K562 (cell line): Measurements from ENCODE around the gene FBXO22. TPM values are rescaled to one million over a fixed set of nuclear protein-coding genes. Genes with fewer than 3 reads are reported as not detected.

Experiments
- ATAC-seq: fragments of 200-7000 bp; cut with Tn5 transposase; 3 replicates; pipeline ENCODE4 v1.9.1; 2020; ENCODE audit warnings: moderate library complexity
- BruUV-seq: library from RNA; stranded (reverse); fragments of 400-500 nt; replicated peaks from 2 replicates; lab custom pipeline; 2021; lab: Mats Ljungman, UMichigan
- CTCF ChIA-PET: fragments of 300-600 bp; formaldehyde crosslinking; extraction: SDS; loops from one replicate; lab custom pipeline; 2021; ENCODE audit warnings: low intra/inter-chr PET ratio; lab: Yijun Ruan, JAX
- POLR2A ChIA-PET: fragments of 300-600, 350-650 bp; sonication (Branson Sonifier 250); formaldehyde crosslinking; extraction: SDS; loops from one replicate; lab custom pipeline; 2021; ENCODE audit warnings: antibody characterized with exemption, inconsistent platforms; lab: Yijun Ruan, JAX
- DNase-seq, 4 experiments: peaks; one replicate each; pipeline versions ENCODE4 v3.0.0 to v3.0.0-alpha.2; 2011 to 2018; ENCODE audit warnings: low spot score in 3 of 4, mixed read lengths in 3 of 4; ENCODE audit errors: extremely low read depth in 1 of 4
- FAIRE-seq: peaks from 2 replicates; lab custom pipeline; 2011; peaks lifted over from hg19 to GRCh38; lab: Jason Lieb, UNC
- H2AFZ ChIP-seq: 2 replicates; pipeline ENCODE4 v1.6.0; 2011; ENCODE audit warnings: low read depth, low read length, control low read depth, inconsistent platforms
- H3K27ac ChIP-seq: fragments of 200-600 bp; 3 replicates; pipeline ENCODE4 v1.8.0; 2011; ENCODE audit warnings: low read depth, mild to moderate bottlenecking, control low read depth, inconsistent platforms, low read length, moderate library complexity, mixed read lengths; ENCODE audit errors: extremely low read depth
- H3K27me3 ChIP-seq, 2 experiments: fragments of 300-600 bp in 1 of 2; 2 replicates in 1 of 2; 3 replicates in 1 of 2; pipeline versions ENCODE4 v1.6.0 to v1.8.0; 2011; ENCODE audit warnings: inconsistent platforms in 2 of 2, low read length in 2 of 2, mild to moderate bottlenecking in 1 of 2, mixed read lengths in 1 of 2, moderate library complexity in 1 of 2; ENCODE audit not compliant: control insufficient read depth in 2 of 2, insufficient read depth in 2 of 2
- H3K36me3 ChIP-seq: fragments of 300-600 bp; 3 replicates; pipeline ENCODE4 v1.8.0; 2011; ENCODE audit warnings: mild to moderate bottlenecking, low read length, inconsistent platforms; ENCODE audit not compliant: control insufficient read depth, insufficient read depth
- H3K4me1 ChIP-seq, 2 experiments: fragments of 200-600 bp in 1 of 2; replicated peaks in 1 of 2; 2 replicates in 1 of 2; 3 replicates in 1 of 2; pipeline versions ENCODE4 v1.5.1 to v1.8.0; 2011; ENCODE audit warnings: inconsistent platforms in 2 of 2, low read length in 2 of 2, mild to moderate bottlenecking in 1 of 2, mixed read lengths in 1 of 2, moderate library complexity in 1 of 2; ENCODE audit not compliant: control insufficient read depth in 2 of 2, insufficient read depth in 2 of 2
- H3K4me2 ChIP-seq: 2 replicates; pipeline ENCODE4 v1.6.1; 2011; ENCODE audit warnings: low read length, control low read depth, inconsistent platforms, mixed read lengths; ENCODE audit not compliant: insufficient read depth
- H3K4me3 ChIP-seq: fragments of 200-600 bp; sonication (generic), shearing (Covaris generic); 2 replicates; pipeline ENCODE4 v1.5.1; 2016; ENCODE audit warnings: control low read depth, inconsistent platforms
- H3K79me2 ChIP-seq: fragments of 200-600 bp; 3 replicates; pipeline ENCODE4 v1.8.0; 2011; ENCODE audit warnings: low read length, inconsistent platforms; ENCODE audit not compliant: control insufficient read depth, insufficient read depth
- H3K9ac ChIP-seq, 2 experiments: 2 replicates each; pipeline versions ENCODE4 v1.6.0 to v1.6.1; 2011; ENCODE audit warnings: low read depth in 2 of 2, low read length in 2 of 2, control low read depth in 1 of 2, inconsistent platforms in 1 of 2, mild to moderate bottlenecking in 1 of 2, mixed read lengths in 1 of 2; ENCODE audit not compliant: insufficient read depth in 1 of 2
- H3K9me1 ChIP-seq: one replicate; pipeline ENCODE4 v1.6.0; 2011; ENCODE audit warnings: inconsistent platforms, mild to moderate bottlenecking, low read length, moderate library complexity; ENCODE audit not compliant: control insufficient read depth, insufficient read depth
- H3K9me3 ChIP-seq: replicated peaks from 2 replicates; pipeline ENCODE4 v1.5.1; 2011; ENCODE audit warnings: low read depth, low read length, inconsistent platforms; ENCODE audit not compliant: control insufficient read depth, insufficient read depth
- H4K20me1 ChIP-seq: replicated peaks from 2 replicates; pipeline ENCODE4 v1.6.1; 2011; ENCODE audit warnings: low read length, inconsistent platforms, mixed read lengths; ENCODE audit not compliant: control insufficient read depth, insufficient read depth
- BCOR ChIP-seq: fragments of 450-650 bp; IDR thresholded peaks from 2 replicates; pipeline ENCODE4 v1.6.1; 2016
- BHLHE40 ChIP-seq: IDR thresholded peaks from 2 replicates; pipeline ENCODE4 v1.6.1; 2011; ENCODE audit warnings: low read length, improper control_type of control experiment
- CHCHD3 ChIP-seq: fragments of 250-450 bp; sonication (Bioruptor Pico); IDR thresholded peaks from 2 replicates; pipeline ENCODE4 v2.1.2; 2022; ENCODE audit warnings: mild to moderate bottlenecking
- COPS2 ChIP-seq: fragments of 450-650 bp; conservative IDR thresholded peaks from 2 replicates; pipeline ENCODE4 v1.6.1; 2016; ENCODE audit warnings: mild to moderate bottlenecking, moderate library complexity
- DPF2 ChIP-seq: fragments of 450-650 bp; IDR thresholded peaks from 2 replicates; pipeline ENCODE4 v1.6.1; 2016
- ELF4 ChIP-seq: fragments of 450-650 bp; formaldehyde crosslinking; IDR thresholded peaks from 2 replicates; pipeline ENCODE4 v1.4.0; 2022; ENCODE audit warnings: missing genetic modification characterization
- ETS2 ChIP-seq: IDR thresholded peaks from 2 replicates; pipeline ENCODE4 v1.6.1; 2016; ENCODE audit warnings: borderline replicate concordance, missing genetic modification characterization, mild to moderate bottlenecking, moderate library complexity, missing compliant biosample characterization; ENCODE audit not compliant: poor library complexity, severe bottlenecking
- IFI16 ChIP-seq: fragments of 250-450 bp; sonication (Bioruptor Pico); IDR thresholded peaks from 2 replicates; pipeline ENCODE4 v2.1.2; 2022; ENCODE audit warnings: mild to moderate bottlenecking, inconsistent platforms
- KDM1A ChIP-seq, 2 experiments: fragments of 450-650 bp; IDR thresholded peaks; 2 replicates each; pipeline ENCODE4 v1.6.1; 2016; ENCODE audit warnings: mild to moderate bottlenecking in 2 of 2
- MEF2A ChIP-seq: IDR thresholded peaks from 2 replicates; pipeline ENCODE4 v1.6.1; 2011; ENCODE audit warnings: low read depth, mild to moderate bottlenecking, low read length, moderate library complexity; ENCODE audit not compliant: control insufficient read depth
- PML ChIP-seq: IDR thresholded peaks from 2 replicates; pipeline ENCODE4 v1.6.1; 2012; ENCODE audit warnings: low read length, inconsistent platforms
- POLR2B ChIP-seq: fragments of 450-650 bp; IDR thresholded peaks from 2 replicates; pipeline ENCODE4 v1.6.1; 2018; ENCODE audit warnings: low read depth; ENCODE audit not compliant: partially characterized antibody
- SIN3A ChIP-seq, 2 experiments: fragments of 150-350 bp in 1 of 2; IDR thresholded peaks; 2 replicates each; pipeline ENCODE4 v1.6.1; 2011 to 2016; ENCODE audit warnings: borderline replicate concordance in 2 of 2, low read depth in 2 of 2, low read length in 2 of 2, mild to moderate bottlenecking in 2 of 2, moderate library complexity in 2 of 2; ENCODE audit not compliant: control insufficient read depth in 1 of 2
- SMAD4 ChIP-seq: fragments of 250-450 bp; sonication (Bioruptor Pico); conservative IDR thresholded peaks from 2 replicates; pipeline ENCODE4 v1.8.0; 2021; ENCODE audit warnings: inconsistent platforms, mild to moderate bottlenecking, moderate library complexity
- SMARCE1 ChIP-seq: fragments of 450-650 bp; IDR thresholded peaks from 2 replicates; pipeline ENCODE4 v1.7.1; 2016; ENCODE audit warnings: mild to moderate bottlenecking
- SRSF7 ChIP-seq: fragments of 200-400 bp; formaldehyde crosslinking; optimal IDR thresholded peaks from 2 replicates; pipeline ENCODE3; 2017; ENCODE audit warnings: mild to moderate bottlenecking, low read depth, low read length
- TAL1 ChIP-seq: fragments of 450-650 bp; IDR thresholded peaks from 2 replicates; pipeline ENCODE4 v1.6.1; 2016; ENCODE audit warnings: mild to moderate bottlenecking
- ZNF551 ChIP-seq: fragments of 250-450 bp; sonication (Bioruptor Pico); IDR thresholded peaks from 2 replicates; pipeline ENCODE4 v1.5.0; 2021; ENCODE audit warnings: mild to moderate bottlenecking, moderate library complexity
- WGBS: fragments of 100-300 bp; shearing (Covaris generic); methylation state at CpG from one replicate; pipeline ENCODE4 v1.1.6; 2016; ENCODE audit warnings: low coverage, mixed read lengths; ENCODE audit not compliant: insufficient coverage; ENCODE audit errors: missing lambda C conversion rate; 5-methylcytosine and 5-hydroxymethylcytosine counted together
- in situ Hi-C: fragments of 300-500 bp; cut with MboI; formaldehyde crosslinking; loops from 4 replicates; pipeline ENCODE4 v1.15.0; 2018; ENCODE audit warnings: inconsistent platforms, mixed read lengths
- intact Hi-C: fragments of 100-400 bp; cut with micrococcal nuclease; formaldehyde crosslinking; loops from 2 replicates; pipeline ENCODE4 v1.14.2; 2022
- polyA plus RNA-seq, 8 experiments: library from polyadenylated mRNA; depleted of rRNA in 4 of 8; stranded (reverse) in 5 of 8; unstranded in 3 of 8; fragments of >200 nt; fragmentation: Nextera tagmentation in 2 of 8; fragmentation: Illumina TruSeq in 1 of 8; extraction: Ambion mirVana in 2 of 8; extraction: Trizol in 1 of 8; gene quantifications; 2 replicates each; pipeline versions ENCODE4 v1.2.1 to v1.2.3, GENCODE V29; 2011 to 2014; ENCODE audit warnings: inconsistent platforms in 1 of 8, missing spikeins in 1 of 8
- total RNA-seq, 7 experiments: library from RNA; depleted of rRNA in 6 of 7; stranded (reverse); fragments of >200 nt in 6 of 7; fragmentation: Illumina TruSeq in 2 of 7; extraction: Trizol in 2 of 7; gene quantifications; 2 replicates each; pipeline versions ENCODE4 v1.2.1 to v1.2.3, GENCODE V29; 2011 to 2021; ENCODE audit warnings: low replicate concordance in 1 of 7
- TF ChIP-seq, protein P1 (sequence below): sonication (generic); formaldehyde crosslinking; IDR thresholded peaks from 2 replicates; pipeline ENCODE4 v1.8.1; 2023; ENCODE audit warnings: mild to moderate bottlenecking, missing genetic modification reagents
- TF ChIP-seq, protein P2 (sequence below), 2 experiments: IDR thresholded peaks; 2 replicates each; pipeline ENCODE4 v1.6.1; 2011; ENCODE audit warnings: borderline replicate concordance in 1 of 2, control low read depth in 1 of 2, low read depth in 1 of 2, low read length in 1 of 2, mild to moderate bottlenecking in 1 of 2, mixed read lengths in 1 of 2, moderate library complexity in 1 of 2; ENCODE audit not compliant: insufficient read depth in 1 of 2, insufficient read length in 1 of 2, poor library complexity in 1 of 2, severe bottlenecking in 1 of 2; ENCODE audit errors: extremely low read depth in 1 of 2
- TF ChIP-seq, protein P3 (sequence below): sonication (generic); formaldehyde crosslinking; IDR thresholded peaks from 2 replicates; pipeline ENCODE4 v1.8.0; 2022; ENCODE audit warnings: mild to moderate bottlenecking, missing genetic modification reagents

The FBXO22 gene
- total and polyA plus RNA-seq, 9 of the 15 experiments (the other 6 are each of a cell fraction or from before 2014, with no cell fraction given): 24.4 to 99.4 (median 66.5) TPM

DNA sequence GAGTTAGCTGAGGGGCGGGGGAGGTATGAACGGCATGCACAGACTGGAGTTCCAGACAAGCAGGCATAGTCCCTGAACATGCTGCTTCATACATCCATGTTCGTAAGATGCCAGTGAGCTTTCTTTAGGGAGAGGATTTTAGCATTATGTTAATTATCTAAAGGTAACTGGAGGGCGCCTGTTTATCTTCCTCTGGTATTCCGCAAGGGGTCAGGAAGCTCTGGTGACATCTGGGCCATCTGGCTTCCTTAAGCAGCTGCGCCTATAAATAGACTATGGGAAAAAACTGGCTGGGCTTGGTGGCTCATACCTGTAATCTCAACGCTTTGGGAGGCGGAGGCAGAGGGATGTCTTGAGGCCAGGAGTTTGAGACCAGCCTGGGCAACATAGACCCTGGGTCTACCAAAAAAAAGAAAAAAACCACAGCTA lies 1.5 kb upstream of the FBXO22 start:
- POLR2A ChIA-PET: interaction anchor here (0.5 to 1.8 kb wide), 7 partner anchors 8 to 58 kb away, joined by 3 to 6 read pairs (median 4); partner anchors contain the start of gene UBE2Q2
- no peak overlapping the region for H3K4me3 ChIP-seq
- H2AFZ ChIP-seq: no peak overlapping the region
- peaks cover 19 to 32% of the 10 kb centered on the region in 2 experiments for H3K4me1 ChIP-seq
- H3K9me3 ChIP-seq: no peaks in the 10 kb centered on the region
- H3K9me1 ChIP-seq: no peaks in the 10 kb centered on the region
- H3K36me3 ChIP-seq: peaks cover 53% of the 10 kb centered on the region
- FAIRE-seq: peak; percentile 64
- peak; percentile 31 for ATAC-seq
- no peak overlapping the region; a peak in 2 of 4 replicates for H3K9ac ChIP-seq
- H4K20me1 ChIP-seq: no peaks in the 10 kb centered on the region
- WGBS: 3% methylated on average over 8 of the region's 8 CpGs
- in situ Hi-C loops: no loop called here
- CTCF ChIA-PET: no interaction called here
- intact Hi-C loops: loop anchor here (2.0 to 5.0 kb wide), 2 partner anchors 59 to 90 kb away; partner anchors contain the start of gene UBE2Q2
- BruUV-seq: no TSS peak
- H3K27me3 ChIP-seq: no peaks in the 10 kb centered on the region
- peaks cover 33% of the 10 kb centered on the region for H3K79me2 ChIP-seq
- DNase-seq: peak in 2 of 4 experiments; percentile 53 to 86
- H3K27ac ChIP-seq: peak overlapping the region; percentile 91; the same call in 2 of the 3 replicates
- H3K4me2 ChIP-seq: peak overlapping the region; percentile 13; the same call in 1 of the 2 replicates
- TF ChIP-seq PML (peak; percentile 63), TAL1 (peak; percentile 71), SRSF7 (no peak), COPS2 (no peak), ETS2 (tag) (no peak), ZNF551 (no peak), SIN3A (IDR thresholded peaks at IDR 0.05; ENCODE audit: borderline replicate concordance in 2 of 2, control insufficient read depth in 1 of 2, low read depth in 2 of 2, low read length in 2 of 2) (peak; percentile 40 to 45; a peak in 2 of 4 replicates), SMARCE1 (peak; percentile 32; the same call in 1 of the 2 replicates), DPF2 (peak; percentile 72), SMAD4 (CRISPR knock-in tag) (peak; percentile 87), ELF4 (CRISPR knock-in tag) (peak; percentile 35; the same call in 1 of the 2 replicates), CHCHD3 (CRISPR knock-in tag) (no peak), MEF2A (peak; percentile 99), POLR2B (no peak), IFI16 (CRISPR knock-in tag) (no peak), BCOR (0 out of 2 replicates have a peak, but pooled peaks have one; percentile 9), KDM1A (IDR thresholded peaks at IDR 0.05) (peak; percentile 52 to 61; a peak in 2 of 4 replicates), BHLHE40 (no peak)
- TF ChIP-seq, protein P1, sequence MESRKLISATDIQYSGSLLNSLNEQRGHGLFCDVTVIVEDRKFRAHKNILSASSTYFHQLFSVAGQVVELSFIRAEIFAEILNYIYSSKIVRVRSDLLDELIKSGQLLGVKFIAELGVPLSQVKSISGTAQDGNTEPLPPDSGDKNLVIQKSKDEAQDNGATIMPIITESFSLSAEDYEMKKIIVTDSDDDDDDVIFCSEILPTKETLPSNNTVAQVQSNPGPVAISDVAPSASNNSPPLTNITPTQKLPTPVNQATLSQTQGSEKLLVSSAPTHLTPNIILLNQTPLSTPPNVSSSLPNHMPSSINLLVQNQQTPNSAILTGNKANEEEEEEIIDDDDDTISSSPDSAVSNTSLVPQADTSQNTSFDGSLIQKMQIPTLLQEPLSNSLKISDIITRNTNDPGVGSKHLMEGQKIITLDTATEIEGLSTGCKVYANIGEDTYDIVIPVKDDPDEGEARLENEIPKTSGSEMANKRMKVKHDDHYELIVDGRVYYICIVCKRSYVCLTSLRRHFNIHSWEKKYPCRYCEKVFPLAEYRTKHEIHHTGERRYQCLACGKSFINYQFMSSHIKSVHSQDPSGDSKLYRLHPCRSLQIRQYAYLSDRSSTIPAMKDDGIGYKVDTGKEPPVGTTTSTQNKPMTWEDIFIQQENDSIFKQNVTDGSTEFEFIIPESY: no peak
- TF ChIP-seq, protein P2, sequence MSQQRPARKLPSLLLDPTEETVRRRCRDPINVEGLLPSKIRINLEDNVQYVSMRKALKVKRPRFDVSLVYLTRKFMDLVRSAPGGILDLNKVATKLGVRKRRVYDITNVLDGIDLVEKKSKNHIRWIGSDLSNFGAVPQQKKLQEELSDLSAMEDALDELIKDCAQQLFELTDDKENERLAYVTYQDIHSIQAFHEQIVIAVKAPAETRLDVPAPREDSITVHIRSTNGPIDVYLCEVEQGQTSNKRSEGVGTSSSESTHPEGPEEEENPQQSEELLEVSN (IDR thresholded peaks at IDR 0.05; ENCODE audit: borderline replicate concordance in 1 of 2, extremely low read depth in 1 of 2, insufficient read depth in 1 of 2, insufficient read length in 1 of 2, low read depth in 1 of 2, low read length in 1 of 2, poor library complexity in 1 of 2, severe bottlenecking in 1 of 2): no peak
- TF ChIP-seq, protein P3, sequence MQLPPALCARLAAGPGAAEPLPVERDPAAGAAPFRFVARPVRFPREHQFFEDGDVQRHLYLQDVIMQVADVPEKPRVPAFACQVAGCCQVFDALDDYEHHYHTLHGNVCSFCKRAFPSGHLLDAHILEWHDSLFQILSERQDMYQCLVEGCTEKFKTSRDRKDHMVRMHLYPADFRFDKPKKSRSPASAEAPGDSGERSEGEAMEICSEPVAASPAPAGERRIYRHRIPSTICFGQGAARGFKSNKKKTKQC (CRISPR knock-in tag): no peak
